ENCODE data around the gene PROM2. TPM values are rescaled to one million over a fixed set of nuclear protein-coding genes. Genes with fewer than 3 reads are reported as not detected.

Gene PROM2
- total and polyA plus RNA-seq, 4 donors: 0.11 to 1.1 (median 0.24) TPM

GRCh38 chr2:95225658-95226057, 48.6 kb upstream of the PROM2 start:
- Histone ChIP-seq H3K36me3 (ENCODE audit: control insufficient read depth in 4 of 4, insufficient read depth in 3 of 4, low read depth in 1 of 4, low read length in 3 of 4) (peaks cover 0 to 2% (median 0%) of the 10 kb centered on the region in 4 donors), H3K27ac (ENCODE audit: low read depth in 1 of 2, low read length in 2 of 2) (no peak overlapping the region), H3K4me3 (ENCODE audit: low read depth in 1 of 3, low read length in 3 of 3) (no peak overlapping the region), H3K27me3 (ENCODE audit: control insufficient read depth in 4 of 4, insufficient read depth in 4 of 4, low read length in 3 of 4) (no peaks in the 10 kb centered on the region), H3K9me3 (ENCODE audit: control insufficient read depth in 4 of 4, low read length in 3 of 4) (peaks cover 5 to 39% (median 15%) of the 10 kb centered on the region in 4 donors), H3K9ac (ENCODE audit: low read depth in 1 of 2, low read length in 2 of 2) (no peak overlapping the region), H3K4me1 (ENCODE audit: control insufficient read depth in 4 of 4, insufficient read depth in 4 of 4, low read length in 3 of 4) (no peaks in the 10 kb centered on the region)
- no peak for DNase-seq (ENCODE audit: low spot score)
- TF ChIP-seq FOXA2 (IDR thresholded peaks at IDR 0.05): no peak

- no peak overlapping the region for H3K27ac ChIP-seq (ENCODE audit: low read depth in 1 of 2, low read length in 2 of 2)
- no peaks in the 10 kb centered on the region for H3K36me3 ChIP-seq (ENCODE audit: control insufficient read depth in 4 of 4, insufficient read depth in 3 of 4, low read depth in 1 of 4, low read length in 3 of 4)
- 36% methylated on average over 3 of the region's 3 CpGs for WGBS
- peak; percentile 48 for DNase-seq (ENCODE audit: low spot score)
- H3K27me3 ChIP-seq (ENCODE audit: control insufficient read depth in 4 of 4, insufficient read depth in 4 of 4, low read length in 3 of 4): no peaks in the 10 kb centered on the region
- H3K4me3 ChIP-seq (ENCODE audit: low read depth in 1 of 3, low read length in 3 of 3): no peak overlapping the region
- no peak overlapping the region for H3K9ac ChIP-seq (ENCODE audit: low read depth in 1 of 2, low read length in 2 of 2)
- H3K4me1 ChIP-seq (ENCODE audit: control insufficient read depth in 4 of 4, insufficient read depth in 4 of 4, low read length in 3 of 4): no peaks in the 10 kb centered on the region
- peak; percentile 95 to 96 for TF ChIP-seq RAD21 (IDR thresholded peaks at IDR 0.05)
- peak; percentile 90 for TF ChIP-seq CTCF (IDR thresholded peaks at IDR 0.05; ENCODE audit: low read depth, low read length, missing input control)
- no peak for TF ChIP-seq RXRA (IDR thresholded peaks at IDR 0.05)
- no peaks in the 10 kb centered on the region for H3K9me3 ChIP-seq (ENCODE audit: control insufficient read depth in 4 of 4, low read length in 3 of 4)
Measured at GRCh38 chr2:95231723-95232122, 42.5 kb upstream of the PROM2 start.

- WGBS: 85% methylated on average over 1 of the region's 1 CpG
- Histone ChIP-seq H3K9me3 (ENCODE audit: control insufficient read depth in 4 of 4, low read length in 3 of 4) (no peaks in the 10 kb centered on the region), H3K27me3 (ENCODE audit: control insufficient read depth in 4 of 4, insufficient read depth in 4 of 4, low read length in 3 of 4) (no peaks in the 10 kb centered on the region), H3K4me1 (ENCODE audit: control insufficient read depth in 4 of 4, insufficient read depth in 4 of 4, low read length in 3 of 4) (no peaks in the 10 kb centered on the region), H3K36me3 (ENCODE audit: control insufficient read depth in 4 of 4, insufficient read depth in 3 of 4, low read depth in 1 of 4, low read length in 3 of 4) (no peaks in the 10 kb centered on the region), H3K4me3 (ENCODE audit: low read depth in 1 of 3, low read length in 3 of 3) (no peak overlapping the region), H3K9ac (ENCODE audit: low read depth in 1 of 2, low read length in 2 of 2) (no peak overlapping the region), H3K27ac (ENCODE audit: low read depth in 1 of 2, low read length in 2 of 2) (no peak overlapping the region)
- TF ChIP-seq NR2F2 (IDR thresholded peaks at IDR 0.05): no peak
- no peak for TF ChIP-seq EGR1 (IDR thresholded peaks at IDR 0.05; ENCODE audit: low read depth in 2 of 2)
- no peak for TF ChIP-seq JUND (IDR thresholded peaks at IDR 0.05)
- TF ChIP-seq YY1 (IDR thresholded peaks at IDR 0.05): no peak
- TF ChIP-seq TAF1 (conservative IDR thresholded peaks at IDR 0.05): no peak
- no peak for TF ChIP-seq RXRA (IDR thresholded peaks at IDR 0.05)
- TF ChIP-seq HNF4A (conservative IDR thresholded peaks at IDR 0.05): no peak
- TF ChIP-seq SP1 (IDR thresholded peaks at IDR 0.05): no peak
- TF ChIP-seq FOXA2 (IDR thresholded peaks at IDR 0.05): no peak
- TF ChIP-seq RAD21 (IDR thresholded peaks at IDR 0.05): no peak
- TF ChIP-seq GABPA (IDR thresholded peaks at IDR 0.05 in 1 of 2, conservative IDR thresholded peaks at IDR 0.05 in 1 of 2): no peak
- TF ChIP-seq REST (IDR thresholded peaks at IDR 0.05): no peak
- no peak for TF ChIP-seq CTCF (IDR thresholded peaks at IDR 0.05; ENCODE audit: low read depth, low read length, missing input control)
- no peak for TF ChIP-seq ATF3 (IDR thresholded peaks at IDR 0.05)
- no peak for TF ChIP-seq FOXA1 (IDR thresholded peaks at IDR 0.05)
- no peak for TF ChIP-seq HNF4G (IDR thresholded peaks at IDR 0.05)
- no peak for DNase-seq (ENCODE audit: low spot score)
Measured at GRCh38 chr2:95232232-95232631, 42.0 kb upstream of the PROM2 start.

Data from liver (tissue), 9 donors.